ENCODE data around the gene PLOD1.
A peak's percentile ranks its signal among the peaks of the same experiment; 100 is the strongest.

PLOD1 gene

DNA sequence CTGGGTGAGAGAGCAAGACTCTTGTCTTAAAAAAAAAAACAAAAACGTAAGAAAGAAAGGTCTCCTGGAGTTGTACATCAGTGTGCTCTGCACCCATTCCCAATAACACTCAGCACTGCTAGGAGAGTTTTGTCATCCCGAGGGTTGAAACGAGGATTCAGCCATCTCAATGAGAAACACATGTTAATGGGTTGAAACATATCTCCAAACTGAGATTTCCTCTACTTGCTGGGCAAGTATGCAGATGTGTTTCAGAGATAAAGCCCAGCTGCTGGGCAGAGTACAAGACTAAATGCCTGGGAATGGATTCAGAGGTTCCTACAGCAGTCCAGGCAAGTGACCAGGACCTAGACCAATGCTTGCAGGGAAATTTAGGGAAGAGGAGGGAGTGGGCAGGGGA lies 43.1 kb downstream of the PLOD1 start:
- TF ChIP-seq TAF1 (IDR thresholded peaks at IDR 0.05; ENCODE audit: borderline replicate concordance, insufficient read depth, low read length) (no peak), POLR2AphosphoS5 (IDR thresholded peaks at IDR 0.05; ENCODE audit: low read depth, low read length) (no peak), FOXP2 (optimal IDR thresholded peaks at IDR 0.05; ENCODE audit: borderline replicate concordance, extremely low read depth, extremely low read length, insufficient read depth) (no peak), SIN3A (IDR thresholded peaks at IDR 0.05; ENCODE audit: borderline replicate concordance, insufficient read depth, low read length) (no peak)
- TF ChIP-seq, protein P1, sequence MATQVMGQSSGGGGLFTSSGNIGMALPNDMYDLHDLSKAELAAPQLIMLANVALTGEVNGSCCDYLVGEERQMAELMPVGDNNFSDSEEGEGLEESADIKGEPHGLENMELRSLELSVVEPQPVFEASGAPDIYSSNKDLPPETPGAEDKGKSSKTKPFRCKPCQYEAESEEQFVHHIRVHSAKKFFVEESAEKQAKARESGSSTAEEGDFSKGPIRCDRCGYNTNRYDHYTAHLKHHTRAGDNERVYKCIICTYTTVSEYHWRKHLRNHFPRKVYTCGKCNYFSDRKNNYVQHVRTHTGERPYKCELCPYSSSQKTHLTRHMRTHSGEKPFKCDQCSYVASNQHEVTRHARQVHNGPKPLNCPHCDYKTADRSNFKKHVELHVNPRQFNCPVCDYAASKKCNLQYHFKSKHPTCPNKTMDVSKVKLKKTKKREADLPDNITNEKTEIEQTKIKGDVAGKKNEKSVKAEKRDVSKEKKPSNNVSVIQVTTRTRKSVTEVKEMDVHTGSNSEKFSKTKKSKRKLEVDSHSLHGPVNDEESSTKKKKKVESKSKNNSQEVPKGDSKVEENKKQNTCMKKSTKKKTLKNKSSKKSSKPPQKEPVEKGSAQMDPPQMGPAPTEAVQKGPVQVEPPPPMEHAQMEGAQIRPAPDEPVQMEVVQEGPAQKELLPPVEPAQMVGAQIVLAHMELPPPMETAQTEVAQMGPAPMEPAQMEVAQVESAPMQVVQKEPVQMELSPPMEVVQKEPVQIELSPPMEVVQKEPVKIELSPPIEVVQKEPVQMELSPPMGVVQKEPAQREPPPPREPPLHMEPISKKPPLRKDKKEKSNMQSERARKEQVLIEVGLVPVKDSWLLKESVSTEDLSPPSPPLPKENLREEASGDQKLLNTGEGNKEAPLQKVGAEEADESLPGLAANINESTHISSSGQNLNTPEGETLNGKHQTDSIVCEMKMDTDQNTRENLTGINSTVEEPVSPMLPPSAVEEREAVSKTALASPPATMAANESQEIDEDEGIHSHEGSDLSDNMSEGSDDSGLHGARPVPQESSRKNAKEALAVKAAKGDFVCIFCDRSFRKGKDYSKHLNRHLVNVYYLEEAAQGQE (IDR thresholded peaks at IDR 0.05; ENCODE audit: insufficient read depth in 1 of 2, low read depth in 2 of 2, low read length in 2 of 2) = no peak

DNA sequence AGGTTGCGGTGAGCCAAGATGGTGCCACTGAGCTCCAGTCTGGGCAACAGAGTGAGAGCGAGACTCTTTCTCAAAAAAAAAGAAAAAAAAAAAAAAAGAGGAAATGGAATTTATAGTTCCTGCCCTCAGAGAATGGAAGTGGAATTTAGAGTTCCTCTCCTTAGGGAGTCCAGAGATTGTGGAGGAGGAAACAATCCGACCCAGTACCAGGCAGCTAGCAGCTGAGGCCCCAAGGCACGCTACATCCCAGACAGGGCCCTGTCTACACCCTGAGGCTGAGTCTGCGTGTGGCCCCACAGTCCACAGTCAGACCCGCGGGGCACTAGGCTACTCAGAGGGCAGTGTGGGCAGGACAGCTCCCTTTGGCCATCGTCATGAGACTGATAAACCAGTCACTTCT lies 43.8 kb downstream of the PLOD1 start:
- no peak for TF ChIP-seq POLR2AphosphoS5 (IDR thresholded peaks at IDR 0.05; ENCODE audit: low read depth, low read length)
- TF ChIP-seq TAF1 (IDR thresholded peaks at IDR 0.05; ENCODE audit: borderline replicate concordance, insufficient read depth, low read length) = no peak
- no peak for TF ChIP-seq FOXP2 (optimal IDR thresholded peaks at IDR 0.05; ENCODE audit: borderline replicate concordance, extremely low read depth, extremely low read length, insufficient read depth)
- TF ChIP-seq, protein P1 (IDR thresholded peaks at IDR 0.05; ENCODE audit: insufficient read depth in 1 of 2, low read depth in 2 of 2, low read length in 2 of 2) = no peak
- TF ChIP-seq SIN3A (IDR thresholded peaks at IDR 0.05; ENCODE audit: borderline replicate concordance, insufficient read depth, low read length) = no peak

DNA sequence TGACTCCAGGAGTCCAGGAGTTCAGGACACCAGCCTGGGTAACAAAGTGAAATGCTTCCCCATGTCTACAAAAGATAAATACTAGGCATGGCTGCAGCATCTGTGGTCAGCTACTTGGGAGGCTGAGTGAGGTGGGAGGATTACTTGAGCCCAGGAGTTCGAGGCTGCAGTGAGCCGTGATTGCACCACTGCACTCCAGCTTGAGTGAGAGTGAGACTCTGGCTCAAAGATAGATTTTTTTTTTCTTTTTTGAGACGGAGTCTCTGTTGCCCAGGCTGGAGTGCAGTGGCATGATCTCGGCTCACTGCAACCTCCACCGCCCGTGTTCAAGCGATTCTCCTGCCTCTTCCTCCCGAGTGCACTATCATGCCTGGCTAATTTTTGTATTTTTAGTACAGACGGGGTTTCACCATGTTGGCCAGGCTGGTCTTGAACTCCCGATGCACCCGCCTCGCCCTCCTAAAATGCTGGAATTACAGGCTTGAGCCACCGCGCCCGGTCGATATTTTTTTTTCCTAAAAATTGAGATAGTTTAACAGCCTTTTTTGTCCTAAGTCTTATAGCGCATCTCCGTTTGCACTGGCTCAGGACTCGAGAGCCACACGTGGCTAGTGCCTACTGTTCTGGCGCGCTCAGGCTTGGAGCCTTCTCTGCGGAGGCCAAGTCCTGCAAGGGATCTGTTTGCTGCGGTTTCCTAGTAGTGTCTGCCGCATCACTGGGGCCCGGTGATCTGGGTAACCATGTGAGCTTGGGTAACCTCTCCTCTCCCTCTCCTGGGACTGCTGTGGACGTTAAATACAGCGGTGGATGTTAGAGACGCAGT lies 44.7 kb downstream of the PLOD1 start:
- TF ChIP-seq FOXP2 (optimal IDR thresholded peaks at IDR 0.05; ENCODE audit: borderline replicate concordance, extremely low read depth, extremely low read length, insufficient read depth) = no peak
- TF ChIP-seq TAF1 (IDR thresholded peaks at IDR 0.05; ENCODE audit: borderline replicate concordance, insufficient read depth, low read length) = no peak

- no peak for TF ChIP-seq SIN3A (IDR thresholded peaks at IDR 0.05; ENCODE audit: borderline replicate concordance, insufficient read depth, low read length)
- peak; percentile 67; the same call in 1 of the 2 replicates for TF ChIP-seq TAF1 (IDR thresholded peaks at IDR 0.05; ENCODE audit: borderline replicate concordance, insufficient read depth, low read length)
- TF ChIP-seq, protein P1 (IDR thresholded peaks at IDR 0.05; ENCODE audit: insufficient read depth in 1 of 2, low read depth in 2 of 2, low read length in 2 of 2) = no peak
- TF ChIP-seq FOXP2 (optimal IDR thresholded peaks at IDR 0.05; ENCODE audit: borderline replicate concordance, extremely low read depth, extremely low read length, insufficient read depth) = peak; percentile 62
- peak; percentile 78 for TF ChIP-seq POLR2AphosphoS5 (IDR thresholded peaks at IDR 0.05; ENCODE audit: low read depth, low read length)
These were observed 45.5 kb downstream of the PLOD1 start, which contains the start of gene MFN2 for GRCh38 chr1:11979851-11980675. Gene MFN2, plus strand, starts transcription at chr1:11980444. Its CDS starts 8,725 bp downstream, at chr1:11989169.

- TF ChIP-seq, protein P1 (IDR thresholded peaks at IDR 0.05; ENCODE audit: insufficient read depth in 1 of 2, low read depth in 2 of 2, low read length in 2 of 2) = no peak
- TF ChIP-seq POLR2AphosphoS5 (IDR thresholded peaks at IDR 0.05; ENCODE audit: low read depth, low read length) (no peak; the same call in 1 of the 2 replicates), SIN3A (IDR thresholded peaks at IDR 0.05; ENCODE audit: borderline replicate concordance, insufficient read depth, low read length) (no peak), FOXP2 (optimal IDR thresholded peaks at IDR 0.05; ENCODE audit: borderline replicate concordance, extremely low read depth, extremely low read length, insufficient read depth) (no peak), TAF1 (IDR thresholded peaks at IDR 0.05; ENCODE audit: borderline replicate concordance, insufficient read depth, low read length) (no peak)
These were observed 46.1 kb downstream of the PLOD1 start for GRCh38 chr1:11980676-11980972.

Measured in PFSK-1 (cell line).